ENCODE measurements around the gene MAST4.

MAST4 gene

DNA sequence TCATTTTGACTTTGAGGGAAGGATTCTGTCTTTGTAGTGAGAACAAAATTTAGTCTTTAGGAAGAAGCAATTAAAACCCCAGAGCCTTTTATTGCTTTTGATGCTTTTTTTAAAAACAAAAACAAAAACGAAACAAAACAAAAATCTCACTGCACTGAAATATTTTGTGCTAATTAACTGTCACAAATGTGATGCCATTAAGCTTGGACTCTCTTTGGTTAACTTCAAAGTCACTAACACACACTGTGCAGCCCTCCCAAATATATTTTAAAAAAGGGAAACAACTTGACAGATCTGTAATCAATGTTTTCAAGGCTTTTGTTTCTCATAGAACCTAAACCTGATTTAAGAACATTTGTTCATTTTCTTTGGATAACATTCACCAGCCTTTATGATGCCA, 290.7 kb downstream of the MAST4 start:
- in situ Hi-C loops (cut with HindIII; ENCODE audit: low pct_ligation_motif_present, low sequenced_read_pairs): no loop called here
- TF ChIP-seq, protein P1, sequence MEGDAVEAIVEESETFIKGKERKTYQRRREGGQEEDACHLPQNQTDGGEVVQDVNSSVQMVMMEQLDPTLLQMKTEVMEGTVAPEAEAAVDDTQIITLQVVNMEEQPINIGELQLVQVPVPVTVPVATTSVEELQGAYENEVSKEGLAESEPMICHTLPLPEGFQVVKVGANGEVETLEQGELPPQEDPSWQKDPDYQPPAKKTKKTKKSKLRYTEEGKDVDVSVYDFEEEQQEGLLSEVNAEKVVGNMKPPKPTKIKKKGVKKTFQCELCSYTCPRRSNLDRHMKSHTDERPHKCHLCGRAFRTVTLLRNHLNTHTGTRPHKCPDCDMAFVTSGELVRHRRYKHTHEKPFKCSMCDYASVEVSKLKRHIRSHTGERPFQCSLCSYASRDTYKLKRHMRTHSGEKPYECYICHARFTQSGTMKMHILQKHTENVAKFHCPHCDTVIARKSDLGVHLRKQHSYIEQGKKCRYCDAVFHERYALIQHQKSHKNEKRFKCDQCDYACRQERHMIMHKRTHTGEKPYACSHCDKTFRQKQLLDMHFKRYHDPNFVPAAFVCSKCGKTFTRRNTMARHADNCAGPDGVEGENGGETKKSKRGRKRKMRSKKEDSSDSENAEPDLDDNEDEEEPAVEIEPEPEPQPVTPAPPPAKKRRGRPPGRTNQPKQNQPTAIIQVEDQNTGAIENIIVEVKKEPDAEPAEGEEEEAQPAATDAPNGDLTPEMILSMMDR (IDR thresholded peaks at IDR 0.05; ENCODE audit: low read depth, low read length, missing control alignments): no peak
- H3K4me3 ChIP-seq (ENCODE audit: low read depth, low read length): no peak overlapping the region
- no peak overlapping the region for H3K27ac ChIP-seq
- H3K36me3 ChIP-seq (replicated peaks): no peaks in the 10 kb centered on the region
- no peaks in the 10 kb centered on the region for H3K27me3 ChIP-seq (replicated peaks)
- DNase-seq: no peak

GRCh38 chr5:66888613-66889012, 292.4 kb downstream of the MAST4 start:
- TF ChIP-seq, protein P1 (IDR thresholded peaks at IDR 0.05; ENCODE audit: low read depth, low read length, missing control alignments): no peak
- in situ Hi-C loops (cut with HindIII; ENCODE audit: low pct_ligation_motif_present, low sequenced_read_pairs): no loop called here
- Histone ChIP-seq H3K27me3 (replicated peaks) (no peaks in the 10 kb centered on the region), H3K36me3 (replicated peaks) (no peaks in the 10 kb centered on the region), H3K27ac (no peak overlapping the region), H3K4me3 (ENCODE audit: low read depth, low read length) (no peak overlapping the region)
- DNase-seq: no peak

- H3K27me3 ChIP-seq (replicated peaks): no peaks in the 10 kb centered on the region
- in situ Hi-C loops (cut with HindIII; ENCODE audit: low pct_ligation_motif_present, low sequenced_read_pairs): no loop called here
- TF ChIP-seq, protein P1 (IDR thresholded peaks at IDR 0.05; ENCODE audit: low read depth, low read length, missing control alignments): no peak
- no peak for DNase-seq
- no peaks in the 10 kb centered on the region for H3K36me3 ChIP-seq (replicated peaks)
- no peak overlapping the region for H3K4me3 ChIP-seq (ENCODE audit: low read depth, low read length)
- H3K27ac ChIP-seq: no peak overlapping the region
Observed at GRCh38 chr5:66889056-66889455, 292.9 kb downstream of the MAST4 start.

DNA sequence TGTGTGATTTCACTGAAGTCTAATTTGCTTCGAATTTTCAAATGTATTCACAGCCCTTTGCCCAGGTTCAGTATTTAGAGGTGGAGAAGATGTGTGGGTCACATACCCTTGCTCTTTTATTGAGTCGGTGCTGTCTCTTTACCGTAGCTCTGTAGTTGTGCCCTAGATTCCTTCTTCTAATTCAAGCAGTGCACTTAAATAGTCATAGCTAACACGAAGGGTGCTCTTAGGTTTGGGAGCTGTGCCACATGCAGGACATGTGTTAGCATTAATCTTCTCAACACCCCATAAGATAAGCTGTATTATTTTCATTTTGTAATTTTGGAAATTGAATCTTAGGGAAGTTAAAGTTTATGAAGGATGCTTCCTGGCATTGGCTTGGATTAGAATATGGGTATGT, 293.3 kb downstream of the MAST4 start:
- TF ChIP-seq, protein P1 (IDR thresholded peaks at IDR 0.05; ENCODE audit: low read depth, low read length, missing control alignments): no peak
- Histone ChIP-seq H3K27ac (no peak overlapping the region), H3K4me3 (ENCODE audit: low read depth, low read length) (no peak overlapping the region), H3K36me3 (replicated peaks) (no peaks in the 10 kb centered on the region), H3K27me3 (replicated peaks) (no peaks in the 10 kb centered on the region)
- DNase-seq: no peak
- in situ Hi-C loops (cut with HindIII; ENCODE audit: low pct_ligation_motif_present, low sequenced_read_pairs): no loop called here

DNA sequence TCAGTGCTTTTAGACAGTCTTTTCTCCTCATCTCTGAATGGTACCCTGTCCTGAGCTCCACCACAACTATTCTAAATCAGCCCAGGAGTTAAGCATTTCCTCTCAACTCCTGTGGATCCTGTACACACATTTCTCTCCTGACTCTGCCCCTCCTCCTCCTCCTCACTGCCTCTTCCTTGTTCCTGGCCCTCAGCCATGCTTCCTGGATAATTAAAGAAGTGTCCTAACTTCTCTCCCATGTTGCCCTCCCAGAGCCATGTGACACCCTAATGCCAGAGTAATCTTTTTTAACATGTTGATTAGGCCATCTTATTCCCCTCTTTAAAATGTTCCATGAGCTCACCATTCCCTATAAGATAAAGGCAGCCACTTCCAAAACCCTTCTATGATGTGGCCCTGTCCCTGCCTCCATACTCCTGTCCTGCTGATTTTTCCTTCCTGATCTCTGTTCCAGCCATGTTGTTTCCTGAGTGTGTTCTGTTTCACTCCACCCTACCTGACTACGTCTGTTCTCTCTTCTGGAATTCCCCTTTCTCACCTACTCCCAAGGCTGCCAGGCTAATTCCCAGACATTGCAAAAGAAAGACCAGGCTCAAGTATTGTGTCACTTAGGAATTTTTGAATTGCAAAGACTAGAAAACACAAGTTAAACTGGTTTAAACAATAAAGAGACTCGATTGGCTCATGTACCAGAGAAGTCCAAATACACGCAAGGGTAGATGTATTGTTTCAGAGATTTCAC, 295.2 kb downstream of the MAST4 start:
- Histone ChIP-seq H3K27me3 (replicated peaks) (no peaks in the 10 kb centered on the region), H3K36me3 (replicated peaks) (no peaks in the 10 kb centered on the region), H3K4me3 (ENCODE audit: low read depth, low read length) (no peak overlapping the region), H3K27ac (no peak overlapping the region)
- no peak for DNase-seq
- in situ Hi-C loops (cut with HindIII; ENCODE audit: low pct_ligation_motif_present, low sequenced_read_pairs): no loop called here
- TF ChIP-seq, protein P1 (IDR thresholded peaks at IDR 0.05; ENCODE audit: low read depth, low read length, missing control alignments): no peak

DNA sequence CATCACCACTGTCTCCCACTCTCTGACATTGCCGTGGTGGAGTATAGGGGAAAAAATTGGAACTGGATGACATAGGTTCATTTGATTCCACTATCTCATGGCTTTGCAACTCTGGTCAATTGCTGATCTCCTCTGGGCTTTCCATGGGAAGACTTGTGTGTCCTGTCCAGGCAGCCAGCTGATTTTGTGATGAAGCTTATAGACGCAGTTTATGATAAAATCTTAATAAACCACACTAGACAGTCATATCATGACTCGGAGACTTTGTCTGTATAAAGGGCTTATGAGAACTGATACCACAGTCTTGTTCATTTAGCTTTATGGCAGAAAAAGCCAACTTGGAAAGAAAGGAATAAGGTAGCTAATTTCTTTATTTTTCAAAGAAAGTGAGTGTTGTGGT, 296.5 kb downstream of the MAST4 start:
- Histone ChIP-seq H3K4me3 (ENCODE audit: low read depth, low read length) (no peak overlapping the region), H3K27me3 (replicated peaks) (no peaks in the 10 kb centered on the region), H3K27ac (no peak overlapping the region), H3K36me3 (replicated peaks) (no peaks in the 10 kb centered on the region)
- no peak for DNase-seq
- TF ChIP-seq, protein P1 (IDR thresholded peaks at IDR 0.05; ENCODE audit: low read depth, low read length, missing control alignments): no peak
- in situ Hi-C loops (cut with HindIII; ENCODE audit: low pct_ligation_motif_present, low sequenced_read_pairs): no loop called here

All from brain microvascular endothelial cell (primary cell).